PC-3 (cell line): ENCODE results near the gene CAPN12. TPM values are rescaled to one million over a fixed set of nuclear protein-coding genes. Genes with fewer than 3 reads are reported as not detected.

Experiments
- ATAC-seq: fragments of 200-7000 bp; cut with Tn5 transposase; 2 replicates; pipeline ENCODE4 v1.9.1; 2020; ENCODE audit warnings: mild to moderate bottlenecking, moderate library complexity
- BruUV-seq: library from RNA; stranded (reverse); fragments of 400-500 nt; replicated peaks from 2 replicates; lab custom pipeline; 2021; lab: Mats Ljungman, UMichigan
- CTCF ChIA-PET: fragments of 300-600 bp; sonication (Branson Sonifier 250); formaldehyde crosslinking; loops from one replicate; lab custom pipeline; 2022; ENCODE audit warnings: antibody characterized with exemption; lab: Charles Lee
- POLR2A ChIA-PET: fragments of 300-600 bp; sonication (Branson Sonifier 250); formaldehyde crosslinking; loops from one replicate; lab custom pipeline; 2022; ENCODE audit warnings: antibody characterized with exemption; ENCODE audit not compliant: unreplicated experiment; lab: Charles Lee
- DNase-seq: peaks from one replicate; pipeline ENCODE4 v3.0.0-alpha.2; 2015
- H2AFZ ChIP-seq: fragments of 300-600 bp; sonication (generic); 2 replicates; pipeline ENCODE4 v1.6.0; 2016; ENCODE audit warnings: antibody characterized with exemption, low read length
- H3F3A ChIP-seq: fragments of 300-600 bp; sonication (generic); one replicate; pipeline ENCODE4 v1.6.0; 2017; ENCODE audit warnings: antibody characterized with exemption, low read length, control low read depth, mild to moderate bottlenecking; ENCODE audit not compliant: unreplicated experiment
- H3K27ac ChIP-seq: fragments of 300-600 bp; sonication (generic); 2 replicates; pipeline ENCODE4 v1.5.1; 2016; ENCODE audit warnings: mild to moderate bottlenecking, low read length
- H3K27me3 ChIP-seq: fragments of 300-600 bp; sonication (generic); 2 replicates; pipeline ENCODE4 v1.6.1; 2016; ENCODE audit warnings: low read length, mixed read lengths
- H3K36me3 ChIP-seq: fragments of 300-600 bp; sonication (generic); 2 replicates; pipeline ENCODE4 v1.6.1; 2016; ENCODE audit warnings: low read depth, mixed run types, low read length, mixed read lengths
- H3K4me1 ChIP-seq: fragments of 300-600 bp; sonication (generic); 2 replicates; pipeline ENCODE4 v1.5.1; 2016; ENCODE audit warnings: low read length; ENCODE audit not compliant: insufficient read depth
- H3K4me2 ChIP-seq: fragments of 300-600 bp; sonication (generic); 2 replicates; pipeline ENCODE4 v1.6.0; 2016; ENCODE audit warnings: low read length
- H3K4me3 ChIP-seq: fragments of 300-600 bp; sonication (generic); 2 replicates; pipeline ENCODE4 v1.5.1; 2016; ENCODE audit warnings: mild to moderate bottlenecking, low read length, mixed read lengths
- H3K79me2 ChIP-seq: fragments of 300-600 bp; sonication (generic); 2 replicates; pipeline ENCODE4 v1.6.1; 2017; ENCODE audit warnings: low read length, mixed read lengths
- H3K9ac ChIP-seq: fragments of 300-600 bp; sonication (generic); 2 replicates; pipeline ENCODE4 v1.6.0; 2016; ENCODE audit warnings: mild to moderate bottlenecking, low read length
- H3K9me2 ChIP-seq: fragments of 300-600 bp; sonication (generic); replicated peaks from 2 replicates; pipeline ENCODE4 v1.6.1; 2016; ENCODE audit warnings: mixed run types, low read length, mixed read lengths
- H3K9me3 ChIP-seq: fragments of 300-600 bp; sonication (generic); 2 replicates; pipeline ENCODE4 v1.6.1; 2016; ENCODE audit warnings: low read length, mixed read lengths
- H4K20me1 ChIP-seq: fragments of 300-600 bp; sonication (generic); 2 replicates; pipeline ENCODE4 v1.6.1; 2016; ENCODE audit warnings: low read length, mixed read lengths
- CTCF ChIP-seq: fragments of 300-600 bp; sonication (generic); conservative IDR thresholded peaks from 2 replicates; pipeline ENCODE4 v1.5.1; 2017; ENCODE audit warnings: antibody characterized with exemption, low read depth, mild to moderate bottlenecking, low read length
- EZH2 ChIP-seq: fragments of 300-600 bp; sonication (generic); IDR thresholded peaks from one replicate; pipeline ENCODE4 v1.6.1; 2017; ENCODE audit warnings: antibody characterized with exemption, mild to moderate bottlenecking, low read length; ENCODE audit not compliant: unreplicated experiment
- EZH2phosphoT487 ChIP-seq: fragments of 300-600 bp; sonication (generic); IDR thresholded peaks from 2 replicates; pipeline ENCODE4 v1.6.1; 2018; ENCODE audit warnings: mild to moderate bottlenecking, antibody characterized with exemption, low read length, borderline replicate concordance
- intact Hi-C: fragments of 100-400 bp; cut with micrococcal nuclease; formaldehyde crosslinking; loops from 2 replicates; pipeline ENCODE4 v1.9.0; 2023
- total RNA-seq: library from RNA; depleted of rRNA; stranded (reverse); fragments of >200 nt; gene quantifications from 2 replicates; pipeline ENCODE4 v1.2.3, GENCODE V29; 2014

CAPN12 gene
- total RNA-seq, 1 experiment from 2014 or later: 3.8 TPM

- H3K27ac ChIP-seq: no peak overlapping the region
- H3K4me2 ChIP-seq: no peak overlapping the region
- no peaks in the 10 kb centered on the region for H3K79me2 ChIP-seq
- H3F3A ChIP-seq: peaks cover 4% of the 10 kb centered on the region
- H3K4me3 ChIP-seq: no peak overlapping the region
- H2AFZ ChIP-seq: no peak overlapping the region
- no peaks in the 10 kb centered on the region for H4K20me1 ChIP-seq
- ATAC-seq (peak; percentile 46), DNase-seq (peak; percentile 53)
- BruUV-seq: TSS peak; percentile 56
- TF ChIP-seq CTCF: peak; percentile 74
- TF ChIP-seq EZH2: no peak
- no peak for TF ChIP-seq EZH2phosphoT487
- POLR2A ChIA-PET: no interaction called here
- CTCF ChIA-PET: no interaction called here
- no peaks in the 10 kb centered on the region for H3K9me3 ChIP-seq
- H3K27me3 ChIP-seq: no peaks in the 10 kb centered on the region
- H3K9ac ChIP-seq: no peak overlapping the region
- H3K4me1 ChIP-seq: peaks cover 12% of the 10 kb centered on the region
- peaks cover 31% of the 10 kb centered on the region for H3K36me3 ChIP-seq
- no peaks in the 10 kb centered on the region for H3K9me2 ChIP-seq
- intact Hi-C loops: loop anchor here (5.0 kb wide), 1 partner anchor 107 kb away; no protein-coding TSS in a partner anchor
These were observed 14.4 kb downstream of the CAPN12 start for GRCh38 chr19:38729653-38730469.

- no peak overlapping the region for H3K4me2 ChIP-seq
- no peak overlapping the region for H3K9ac ChIP-seq
These were observed 15.3 kb downstream of the CAPN12 start for GRCh38 chr19:38728752-38729541.

More at GRCh38 chr19:38728752-38729541, 15.3 kb downstream of the CAPN12 start:
- intact Hi-C loops: no loop called here
- ChIA-PET CTCF (no interaction called here), POLR2A (no interaction called here)
- TF ChIP-seq EZH2phosphoT487 (no peak), CTCF (no peak), EZH2 (no peak)
- H3K36me3 ChIP-seq: peaks cover 36% of the 10 kb centered on the region
- H3K4me3 ChIP-seq: no peak overlapping the region
- no peaks in the 10 kb centered on the region for H3K9me2 ChIP-seq
- H3F3A ChIP-seq: no peaks in the 10 kb centered on the region
- no peak for DNase-seq
- no peaks in the 10 kb centered on the region for H3K27me3 ChIP-seq
- no peak overlapping the region for H3K27ac ChIP-seq
- no peak overlapping the region for H2AFZ ChIP-seq
- no peaks in the 10 kb centered on the region for H3K9me3 ChIP-seq
- no peaks in the 10 kb centered on the region for H4K20me1 ChIP-seq
- no peaks in the 10 kb centered on the region for H3K79me2 ChIP-seq
- no TSS peak for BruUV-seq
- no peak for ATAC-seq
- peaks cover 7% of the 10 kb centered on the region for H3K4me1 ChIP-seq
